Pancreas (tissue), 10 donors: ENCODE data around the gene CSMD2. TPM values are rescaled to one million over a fixed set of nuclear protein-coding genes. Genes with fewer than 3 reads are reported as not detected.
"Not testable (repeated sequence)": the region's sequence is repeated elsewhere in the genome, so short reads cannot be mapped to it uniquely, and the experiment has no call there.

ENCODE experiments used
- ATAC-seq, 4 donors: fragments of 200-7000 bp; cut with Tn5 transposase; one replicate each; pipeline versions ENCODE4 v1.8.0 to v1.9.1; 2020; ENCODE audit warnings: mild to moderate bottlenecking in 4 of 4, moderate library complexity in 4 of 4
- DNase-seq, 6 donors: peaks; one replicate each; pipeline ENCODE4 v3.0.0-alpha.2; 2020
- FAIRE-seq: peaks from 2 replicates; lab custom pipeline; 2012; peaks lifted over from hg19 to GRCh38; lab: Jason Lieb, UNC
- H3K27ac ChIP-seq, 4 donors: fragments of 200-600 bp; sonication (generic); 1 replicate in 3 of 4; 2 replicates in 1 of 4; pipeline versions ENCODE4 v1.5.0 to v1.8.0; 2020
- H3K27me3 ChIP-seq, 4 donors: fragments of 200-600 bp; one replicate each; pipeline ENCODE4 v1.8.0; 2021
- H3K36me3 ChIP-seq, 3 donors: fragments of 200-600 bp; sonication (generic) in 1 of 3; one replicate each; pipeline versions ENCODE4 v1.5.0 to v1.8.0; 2020 to 2021
- H3K4me1 ChIP-seq, 3 donors: fragments of 200-600 bp; one replicate each; pipeline ENCODE4 v1.8.0; 2021
- H3K4me3 ChIP-seq, 4 donors: fragments of 200-600 bp; sonication (generic) in 2 of 4; one replicate each; pipeline versions ENCODE4 v1.5.0 to v1.8.0; 2020 to 2021
- H3K9me3 ChIP-seq, 4 donors: fragments of 200-600 bp; one replicate each; pipeline ENCODE4 v1.8.0; 2021
- WGBS, 2 donors: extraction: QIAGEN DNeasy Blood & Tissue Kit; methylation state at CpG; one replicate each; pipeline ENCODE4 v1.1.7; 2013; 5-methylcytosine and 5-hydroxymethylcytosine counted together
- intact Hi-C, 3 donors: fragments of 100-400 bp; cut with DNase I; formaldehyde crosslinking; loops; one replicate each; pipeline versions ENCODE4 v1.11.1 to v1.14.2; 2022
- polyA plus RNA-seq, 2 donors: library from polyadenylated mRNA; stranded (reverse); fragments of 200-250 nt; gene quantifications; one replicate each; pipeline ENCODE4 v1.2.3, GENCODE V29; 2013
- total RNA-seq, 6 donors: library from RNA; stranded (reverse); fragmentation: NEBNext Ultra II Directional in 4 of 6; extraction: Animal tissue kit (Norgen Biotek cat#: 25700) in 4 of 6; gene quantifications; one replicate each; pipeline versions ENCODE4 v1.2.1 to v1.2.4, GENCODE V29; 2021 to 2023
- TF ChIP-seq, protein P1 (sequence below), 4 donors: fragments of 200-600 bp; sonication (generic) in 3 of 4; IDR thresholded peaks; one replicate each; pipeline versions ENCODE4 v1.5.0 to v1.8.0; 2021; ENCODE audit warnings: antibody characterized with exemption in 4 of 4
- donor health status: healthy with polysubstance abuse.
- donor health status: DM: no; HTN: no; CAD: no; lungs with moderate emphysema.
- donor health status: DM: no; HTN: no; CAD: no.
- donor health status: control.
- donor health status: control.
- donor health status: Bipolar disorder and iron deficiency.
- donor health status: DM: yes; HTN: yes; CAD: no.
- donor health status: DM: no; HTN: no; CAD: no.
- donor health status: DM: no; HTN: no; CAD: no.
- donor health status: DM: yes; HTN: yes; CAD: no.

Gene CSMD2
- total and polyA plus RNA-seq, 8 donors, result 0.04 to 2.0 (median 0.36) TPM

DNA sequence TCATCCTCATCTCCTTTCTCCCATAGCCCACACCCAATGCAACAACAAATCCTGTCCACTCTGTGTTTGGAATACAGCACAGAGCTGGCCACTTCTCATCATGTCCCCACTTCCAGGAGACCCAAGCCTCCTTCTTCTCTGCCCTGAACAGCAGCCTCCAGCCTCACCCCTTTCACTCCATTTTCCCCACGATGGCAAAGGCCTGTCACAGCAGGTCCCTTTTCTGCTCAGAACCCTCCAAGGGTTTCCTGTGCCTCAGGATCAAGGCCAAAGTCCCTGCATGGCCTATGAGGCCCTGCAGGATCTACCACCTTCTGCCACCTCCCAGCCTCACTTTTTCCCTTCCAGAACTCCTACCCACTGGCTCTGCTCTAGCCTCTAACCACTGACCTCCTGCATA lies 78.5 kb downstream of the CSMD2 start:
- H3K9me3 ChIP-seq, result no peaks in the 10 kb centered on the region
- H3K27me3 ChIP-seq, result no peaks in the 10 kb centered on the region
- H3K4me3 ChIP-seq, result no peak overlapping the region
- ATAC-seq (no peak), FAIRE-seq (no peak), DNase-seq (no peak)
- 87 to 91% methylated on average over 1 of the region's 1 CpG for WGBS, 2 donors
- intact Hi-C loops, result no loop called here
- H3K4me1 ChIP-seq, result no peaks in the 10 kb centered on the region
- H3K36me3 ChIP-seq, result no peaks in the 10 kb centered on the region
- TF ChIP-seq, protein P1, sequence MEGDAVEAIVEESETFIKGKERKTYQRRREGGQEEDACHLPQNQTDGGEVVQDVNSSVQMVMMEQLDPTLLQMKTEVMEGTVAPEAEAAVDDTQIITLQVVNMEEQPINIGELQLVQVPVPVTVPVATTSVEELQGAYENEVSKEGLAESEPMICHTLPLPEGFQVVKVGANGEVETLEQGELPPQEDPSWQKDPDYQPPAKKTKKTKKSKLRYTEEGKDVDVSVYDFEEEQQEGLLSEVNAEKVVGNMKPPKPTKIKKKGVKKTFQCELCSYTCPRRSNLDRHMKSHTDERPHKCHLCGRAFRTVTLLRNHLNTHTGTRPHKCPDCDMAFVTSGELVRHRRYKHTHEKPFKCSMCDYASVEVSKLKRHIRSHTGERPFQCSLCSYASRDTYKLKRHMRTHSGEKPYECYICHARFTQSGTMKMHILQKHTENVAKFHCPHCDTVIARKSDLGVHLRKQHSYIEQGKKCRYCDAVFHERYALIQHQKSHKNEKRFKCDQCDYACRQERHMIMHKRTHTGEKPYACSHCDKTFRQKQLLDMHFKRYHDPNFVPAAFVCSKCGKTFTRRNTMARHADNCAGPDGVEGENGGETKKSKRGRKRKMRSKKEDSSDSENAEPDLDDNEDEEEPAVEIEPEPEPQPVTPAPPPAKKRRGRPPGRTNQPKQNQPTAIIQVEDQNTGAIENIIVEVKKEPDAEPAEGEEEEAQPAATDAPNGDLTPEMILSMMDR (IDR thresholded peaks at IDR 0.05), result no peak
- no peak overlapping the region for H3K27ac ChIP-seq

DNA sequence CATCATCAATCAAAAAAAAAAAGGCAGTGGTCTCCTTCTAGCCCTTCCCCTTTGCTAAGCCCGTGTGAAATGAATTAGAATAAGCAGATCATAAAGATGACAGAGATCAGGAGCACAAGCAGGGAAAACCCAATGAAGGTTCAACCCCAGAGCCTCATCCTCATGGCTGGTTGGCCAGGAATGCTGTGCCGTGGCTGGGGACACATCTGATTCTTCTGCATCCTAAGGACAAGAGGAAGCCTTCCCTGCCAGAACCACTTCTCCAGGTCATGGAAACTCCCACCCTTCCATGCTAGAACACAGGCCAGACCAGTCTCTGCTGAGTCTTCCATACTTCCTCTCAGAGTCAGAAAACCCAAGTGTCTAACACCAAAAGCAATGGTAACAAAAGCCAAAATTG lies 81.1 kb downstream of the CSMD2 start:
- no peak overlapping the region for H3K27ac ChIP-seq
- H3K27me3 ChIP-seq, result no peaks in the 10 kb centered on the region
- no peaks in the 10 kb centered on the region for H3K4me1 ChIP-seq
- FAIRE-seq (no peak), DNase-seq (no peak), ATAC-seq (no peak)
- no peaks in the 10 kb centered on the region for H3K9me3 ChIP-seq
- intact Hi-C loops, result no loop called here
- no peak overlapping the region for H3K4me3 ChIP-seq
- TF ChIP-seq, protein P1 (IDR thresholded peaks at IDR 0.05), result no peak
- no peaks in the 10 kb centered on the region for H3K36me3 ChIP-seq
- 75 to 80% methylated on average over 2 of the region's 2 CpGs for WGBS, 2 donors

DNA sequence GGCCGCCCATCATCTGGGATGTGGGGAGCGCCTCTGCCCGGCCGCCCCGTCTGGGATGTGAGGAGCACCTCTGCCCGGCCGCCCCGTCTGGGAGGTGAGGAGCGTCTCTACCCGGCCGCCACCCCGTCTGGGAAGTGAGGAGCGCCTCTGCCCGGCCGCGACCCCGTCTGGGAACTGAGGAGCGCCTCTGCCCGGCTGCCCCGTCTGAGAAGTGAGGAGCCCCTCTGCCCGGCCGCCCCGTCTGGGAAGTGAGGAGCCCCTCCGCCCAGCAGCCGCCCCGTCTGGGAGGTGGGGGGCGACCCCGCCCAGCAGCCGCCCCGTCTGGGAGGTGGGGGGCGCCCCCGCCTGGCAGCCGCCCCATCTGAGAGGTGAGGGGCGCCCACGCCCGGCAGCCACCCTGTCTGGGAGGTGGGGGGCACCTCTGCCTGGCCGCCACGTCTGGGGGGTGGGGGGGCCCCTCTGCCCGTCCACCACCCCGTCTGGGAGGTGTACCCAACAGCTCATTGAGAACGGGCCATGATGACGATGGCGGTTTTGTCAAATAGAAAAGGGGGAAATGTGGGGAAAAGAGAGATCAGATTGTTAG lies 82.9 kb downstream of the CSMD2 start:
- H3K27ac ChIP-seq, FAIRE-seq, H3K4me1 ChIP-seq, H3K27me3 ChIP-seq, H3K4me3 ChIP-seq, intact Hi-C loops, H3K36me3 ChIP-seq, ATAC-seq, H3K9me3 ChIP-seq, DNase-seq: not testable (repeated sequence)
- WGBS, 2 donors, result 90 to 92% methylated on average over 29 to 43 of the region's 43 CpGs

DNA sequence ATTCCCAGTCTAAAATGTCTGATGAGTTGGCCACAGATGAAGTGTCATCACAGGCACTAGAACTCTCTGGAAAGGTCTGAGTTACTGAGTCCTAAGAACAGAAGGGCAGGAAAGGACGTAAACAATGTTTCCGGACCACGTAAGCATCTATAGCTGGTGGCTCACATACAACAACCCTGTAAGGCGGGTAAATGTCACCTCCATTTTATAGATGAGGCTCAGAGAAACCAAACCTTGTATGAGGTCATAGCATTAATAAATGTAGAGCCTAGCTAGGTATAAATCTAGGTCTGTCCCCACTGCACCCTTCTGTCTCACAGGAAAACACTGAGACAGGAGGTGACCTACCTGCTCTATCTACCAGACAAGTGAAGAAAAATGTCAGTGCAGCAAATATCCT lies 86.6 kb downstream of the CSMD2 start:
- TF ChIP-seq, protein P1 (IDR thresholded peaks at IDR 0.05), result no peak
- Histone ChIP-seq H3K4me1 (peaks cover 0 to 5% (median 0%) of the 10 kb centered on the region in 3 donors), H3K9me3 (no peaks in the 10 kb centered on the region), H3K36me3 (no peaks in the 10 kb centered on the region), H3K27me3 (no peaks in the 10 kb centered on the region), H3K4me3 (no peak overlapping the region), H3K27ac (no peak overlapping the region)
- WGBS, 2 donors, result 89 to 94% methylated on average over 4 of the region's 4 CpGs
- intact Hi-C loops, result no loop called here
- DNase-seq (no peak), FAIRE-seq (no peak), ATAC-seq (no peak)

DNA sequence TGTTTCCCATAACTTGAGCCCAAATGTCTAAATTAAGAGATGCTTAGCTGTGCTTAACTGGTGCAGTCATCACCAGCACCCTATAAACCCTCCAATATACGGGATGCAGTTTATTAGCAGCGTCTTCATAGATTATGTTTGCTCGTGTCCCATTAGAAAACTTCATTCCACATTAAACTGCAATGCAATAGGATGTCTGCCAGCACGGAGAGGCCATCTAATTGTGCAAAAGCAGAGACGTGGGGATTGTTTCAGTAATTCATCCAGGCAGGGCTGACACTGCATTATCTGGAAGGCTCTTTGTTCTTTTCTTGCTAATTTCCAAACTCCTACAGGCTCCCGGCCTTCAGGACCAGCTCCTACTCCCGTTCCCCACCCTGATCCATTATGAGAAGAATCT lies 89.5 kb downstream of the CSMD2 start:
- 84 to 90% methylated on average over 7 of the region's 7 CpGs for WGBS, 2 donors
- FAIRE-seq (no peak), DNase-seq (no peak), ATAC-seq (no peak)
- no peak overlapping the region for H3K4me3 ChIP-seq
- no peaks in the 10 kb centered on the region for H3K9me3 ChIP-seq
- peaks cover 6 to 13% (median 7%) of the 10 kb centered on the region in 3 donors for H3K4me1 ChIP-seq
- H3K36me3 ChIP-seq, result no peaks in the 10 kb centered on the region
- H3K27ac ChIP-seq, result no peak overlapping the region
- H3K27me3 ChIP-seq, result no peaks in the 10 kb centered on the region
- TF ChIP-seq, protein P1 (IDR thresholded peaks at IDR 0.05), result no peak
- intact Hi-C loops, result no loop called here
